HG03025 (cell line): ENCODE measurements around the gene EXD3.

Experiments
- ATAC-seq: cut with Tn5 transposase; IDR thresholded peaks from one replicate; pipeline ENCODE4 v1.9.1; 2021; ENCODE audit warnings: mild to moderate bottlenecking, moderate library complexity; ENCODE audit not compliant: unreplicated experiment, low FRiP score

Gene EXD3

DNA sequence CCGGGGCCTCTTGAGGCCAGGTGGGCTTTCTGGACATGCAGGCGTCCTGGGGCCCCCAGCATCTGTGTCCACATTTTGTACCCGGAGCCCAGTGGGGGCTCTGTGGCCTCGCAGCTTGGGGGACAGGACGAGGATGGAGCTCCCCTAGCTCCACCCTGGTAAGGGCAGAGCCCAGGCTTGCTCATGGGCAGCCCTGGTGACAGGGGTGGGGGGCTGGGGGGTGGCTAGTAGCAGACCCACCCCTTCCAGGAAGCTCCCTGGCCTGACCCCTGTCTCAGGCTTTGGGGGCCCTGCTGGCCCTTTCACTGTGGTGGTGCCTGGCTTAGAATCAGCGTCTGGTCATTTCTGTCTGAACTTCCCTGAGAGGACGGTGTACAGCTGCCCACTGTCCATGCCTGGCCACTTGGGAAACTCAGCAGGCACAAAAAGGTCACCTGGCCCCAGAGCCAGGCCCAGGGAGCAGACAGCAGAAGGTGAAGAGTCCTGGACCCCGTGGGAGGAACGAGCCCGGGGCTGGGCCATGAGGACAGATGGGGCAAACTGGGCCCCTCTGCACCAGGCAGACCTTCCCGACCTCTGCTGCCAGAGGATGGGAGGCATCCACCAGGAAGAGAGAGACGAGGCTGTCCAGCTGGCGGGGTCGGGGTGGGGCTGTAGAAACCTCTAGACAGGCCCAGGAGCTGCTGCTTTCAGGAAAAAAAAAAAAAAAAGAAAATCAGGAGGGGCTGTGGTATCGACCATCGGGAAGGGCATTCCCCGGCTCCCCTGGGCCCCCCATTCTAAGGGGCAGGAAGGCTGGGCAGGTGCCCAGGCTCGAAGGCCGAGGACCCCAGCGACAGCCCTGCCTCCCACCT lies 52.8 kb downstream of the EXD3 start:
- ATAC-seq: no peak

DNA sequence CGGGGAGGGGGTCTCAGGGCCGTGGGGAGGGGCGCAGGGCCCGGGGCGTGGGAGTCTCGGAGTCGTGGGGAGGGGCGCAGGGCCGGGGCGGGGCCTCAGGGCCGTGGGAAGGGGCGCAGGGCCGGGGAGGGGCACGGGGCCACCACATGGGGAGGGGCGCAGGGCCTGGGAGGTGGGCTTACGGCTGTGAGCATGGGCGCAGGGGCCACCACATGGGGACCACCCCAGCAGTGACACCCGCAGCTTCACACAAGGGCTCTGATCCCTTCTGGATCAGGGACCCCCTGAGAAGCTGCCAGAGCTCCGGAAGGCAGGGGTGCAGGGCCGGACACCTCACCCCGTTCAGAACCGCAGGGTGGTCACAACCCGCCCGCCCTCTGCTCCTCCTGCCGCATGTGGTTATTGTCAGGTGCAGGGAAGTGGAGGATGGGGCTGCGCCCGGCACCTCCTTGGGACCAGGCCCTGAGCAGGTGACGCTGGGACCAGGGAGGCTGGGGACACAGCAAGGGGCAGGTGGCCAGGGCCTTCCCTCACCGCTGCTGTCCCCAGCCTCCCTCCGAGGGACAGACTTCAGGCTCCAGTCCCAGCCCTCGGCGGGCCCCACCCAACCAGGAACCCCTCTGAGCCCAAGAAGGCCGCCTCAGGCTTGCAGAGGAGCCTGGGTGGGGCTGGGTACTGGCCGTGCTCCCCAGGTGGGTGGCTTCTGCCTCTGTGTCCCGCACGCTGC lies 53.7 kb downstream of the EXD3 start:
- no peak for ATAC-seq

GRCh38 chr9:137368431-137369035 lies 54.4 kb downstream of the EXD3 start:
- ATAC-seq: no peak

DNA sequence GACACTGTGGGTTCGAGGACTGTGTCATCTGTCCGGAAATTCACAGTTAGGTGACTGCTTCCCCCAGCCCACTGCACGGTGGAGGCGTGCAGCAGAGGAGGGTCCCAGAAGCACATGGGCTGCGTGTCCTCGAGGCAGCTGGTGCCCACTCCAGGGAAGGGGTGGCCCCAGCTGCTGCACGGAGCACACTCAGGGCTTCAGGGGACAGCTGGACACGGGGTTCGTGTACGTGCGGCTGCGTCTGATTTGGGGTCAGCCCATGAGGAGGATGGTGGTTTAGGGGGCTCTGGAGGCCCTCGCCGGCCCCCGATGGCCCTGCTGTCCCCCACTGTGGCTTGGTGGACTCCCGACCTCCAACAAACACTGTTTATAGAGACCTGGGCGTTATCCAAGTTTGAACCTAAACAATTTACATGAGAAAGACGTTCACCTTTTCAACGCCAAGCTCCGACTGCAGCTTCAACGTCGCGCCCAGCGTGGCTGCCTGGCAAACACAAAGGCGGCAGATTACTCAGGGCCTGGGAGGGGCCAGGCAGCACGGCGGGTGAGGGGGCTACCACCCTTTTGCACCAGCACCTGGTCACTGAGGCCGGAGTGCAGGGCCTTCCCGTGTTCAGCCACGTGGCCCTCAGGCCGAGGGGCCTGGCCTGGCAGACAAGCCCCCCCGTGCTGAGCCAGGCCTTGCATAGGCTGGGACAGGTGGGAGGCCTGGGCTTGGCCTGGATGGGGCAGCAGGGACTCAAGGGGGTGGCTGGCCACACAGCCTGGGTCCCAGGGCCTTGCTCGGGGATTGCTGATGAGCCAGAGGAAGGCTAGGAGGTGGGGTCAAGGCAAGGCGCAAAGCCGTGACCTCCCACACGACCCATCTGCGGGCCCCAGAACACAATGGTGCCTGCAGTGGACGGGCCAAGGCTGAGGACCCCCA lies 55.2 kb downstream of the EXD3 start:
- ATAC-seq: no peak

DNA sequence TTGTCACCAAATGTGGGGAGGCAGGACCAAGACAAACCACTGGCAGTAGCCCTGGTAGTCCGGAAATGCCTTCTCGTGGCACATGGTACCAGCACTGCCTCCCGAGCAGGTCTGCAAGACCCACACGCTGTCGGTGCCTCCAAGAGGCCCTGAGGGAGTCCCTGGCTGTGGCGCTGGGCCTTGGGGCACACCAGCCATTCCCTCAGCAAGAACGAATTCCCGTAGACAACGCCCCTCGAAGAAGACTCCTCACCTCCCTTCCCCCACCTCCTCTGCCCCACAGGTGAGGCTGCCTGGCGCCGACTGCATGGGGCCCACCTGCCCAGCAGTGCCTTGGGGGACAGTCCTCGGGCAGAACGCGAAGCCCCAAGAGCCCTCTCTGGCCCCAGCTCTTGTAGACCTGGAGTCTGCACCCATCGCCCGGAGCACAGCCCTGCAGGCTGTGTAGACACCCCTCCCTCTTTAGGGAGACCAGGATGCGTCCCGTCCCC lies 56.0 kb downstream of the EXD3 start:
- no peak for ATAC-seq

GRCh38 chr9:137366445-137366810 lies 56.5 kb downstream of the EXD3 start:
- no peak for ATAC-seq

- no peak for ATAC-seq
These were observed 57.2 kb downstream of the EXD3 start for GRCh38 chr9:137365552-137366444.

DNA sequence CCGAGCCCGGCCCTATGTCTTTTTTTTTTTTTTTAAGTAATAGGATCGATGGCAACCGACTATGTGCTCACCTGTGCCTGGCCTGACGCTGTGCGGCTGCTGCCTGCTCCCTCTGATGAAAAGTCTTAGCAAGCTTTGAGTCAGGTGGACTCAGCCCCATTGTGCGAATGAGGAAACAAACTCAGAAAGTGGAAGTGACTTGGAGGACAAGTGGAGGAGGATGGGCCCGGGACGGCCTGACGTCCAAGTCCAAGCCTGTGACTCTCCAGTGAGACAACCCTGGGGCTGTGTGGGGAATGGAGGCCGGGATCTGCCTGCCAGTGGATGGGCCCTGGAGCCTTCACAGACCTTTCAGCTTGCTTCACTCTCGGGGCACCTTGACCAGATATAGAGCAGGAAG lies 57.9 kb downstream of the EXD3 start:
- ATAC-seq: no peak

- no peak for ATAC-seq
These were observed 63.1 kb downstream of the EXD3 start for GRCh38 chr9:137359850-137360249.

DNA sequence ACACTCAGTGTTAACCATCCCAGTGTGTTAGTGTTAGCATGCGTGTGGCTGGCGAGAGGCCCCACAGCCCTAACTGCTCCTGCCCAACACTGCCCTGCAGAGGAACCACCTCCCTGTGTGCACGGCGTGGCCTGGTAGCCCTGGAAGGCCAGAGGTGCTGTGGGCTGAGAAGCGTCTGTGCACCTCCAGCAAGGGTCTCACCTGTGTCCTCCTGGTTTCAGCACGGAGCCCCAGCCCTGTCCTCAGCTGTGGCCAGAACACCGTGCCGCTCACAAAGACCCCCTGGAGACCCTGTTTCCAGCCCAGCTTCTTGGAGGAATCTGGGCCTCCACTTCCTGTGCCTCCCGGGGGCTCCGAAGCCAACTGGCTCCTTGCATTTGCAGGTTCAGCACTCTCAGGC lies 64.8 kb downstream of the EXD3 start:
- no peak for ATAC-seq

DNA sequence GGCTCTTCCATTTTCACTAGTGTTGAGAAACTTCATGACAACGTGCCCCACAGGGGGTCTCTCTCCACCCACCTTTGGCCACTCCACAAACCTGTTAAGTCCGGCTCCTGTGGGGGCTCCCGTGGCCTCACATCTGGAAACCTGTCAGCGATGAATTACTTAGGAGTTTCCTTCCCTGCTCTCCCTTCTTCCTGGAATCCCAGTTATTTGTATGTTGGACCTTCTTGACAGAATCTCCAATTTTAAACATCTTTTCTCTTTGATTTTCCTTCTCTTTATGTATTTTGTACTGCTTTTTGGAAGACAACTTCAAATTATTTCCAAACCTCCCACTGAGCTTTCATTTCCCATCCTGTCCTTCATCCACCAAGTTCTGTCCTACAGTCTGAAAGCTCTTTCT lies 65.8 kb downstream of the EXD3 start:
- no peak for ATAC-seq

DNA sequence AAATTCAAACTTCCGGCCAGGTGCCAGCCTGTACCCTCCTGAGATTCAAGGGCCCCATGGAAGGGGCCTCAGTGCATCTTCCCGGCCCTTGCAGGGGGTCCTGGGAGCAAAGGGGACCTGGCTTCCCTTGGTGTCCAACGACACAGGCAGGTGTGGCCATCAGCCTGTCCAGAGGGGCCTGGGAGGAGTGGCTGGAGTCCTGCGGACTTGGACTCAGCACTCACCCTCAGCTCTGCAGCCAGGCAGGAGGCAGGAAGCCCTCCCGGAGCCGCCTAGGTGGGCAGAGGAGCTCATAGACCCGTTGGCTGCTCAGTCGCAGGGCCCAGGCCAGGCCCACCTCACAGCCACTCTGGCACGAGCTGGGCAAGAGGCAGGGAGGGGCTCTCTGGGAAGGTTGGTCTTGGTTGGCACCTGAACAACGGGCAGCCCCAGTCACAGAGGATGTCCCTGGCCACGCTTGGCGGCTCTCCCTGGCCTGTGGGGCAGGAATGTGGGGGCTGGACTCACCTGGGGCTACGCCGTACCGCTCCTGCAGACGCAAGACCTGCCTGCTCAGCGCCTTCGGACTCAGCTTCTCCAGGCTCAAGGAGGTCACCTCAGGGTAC lies 67.1 kb downstream of the EXD3 start:
- no peak for ATAC-seq

DNA sequence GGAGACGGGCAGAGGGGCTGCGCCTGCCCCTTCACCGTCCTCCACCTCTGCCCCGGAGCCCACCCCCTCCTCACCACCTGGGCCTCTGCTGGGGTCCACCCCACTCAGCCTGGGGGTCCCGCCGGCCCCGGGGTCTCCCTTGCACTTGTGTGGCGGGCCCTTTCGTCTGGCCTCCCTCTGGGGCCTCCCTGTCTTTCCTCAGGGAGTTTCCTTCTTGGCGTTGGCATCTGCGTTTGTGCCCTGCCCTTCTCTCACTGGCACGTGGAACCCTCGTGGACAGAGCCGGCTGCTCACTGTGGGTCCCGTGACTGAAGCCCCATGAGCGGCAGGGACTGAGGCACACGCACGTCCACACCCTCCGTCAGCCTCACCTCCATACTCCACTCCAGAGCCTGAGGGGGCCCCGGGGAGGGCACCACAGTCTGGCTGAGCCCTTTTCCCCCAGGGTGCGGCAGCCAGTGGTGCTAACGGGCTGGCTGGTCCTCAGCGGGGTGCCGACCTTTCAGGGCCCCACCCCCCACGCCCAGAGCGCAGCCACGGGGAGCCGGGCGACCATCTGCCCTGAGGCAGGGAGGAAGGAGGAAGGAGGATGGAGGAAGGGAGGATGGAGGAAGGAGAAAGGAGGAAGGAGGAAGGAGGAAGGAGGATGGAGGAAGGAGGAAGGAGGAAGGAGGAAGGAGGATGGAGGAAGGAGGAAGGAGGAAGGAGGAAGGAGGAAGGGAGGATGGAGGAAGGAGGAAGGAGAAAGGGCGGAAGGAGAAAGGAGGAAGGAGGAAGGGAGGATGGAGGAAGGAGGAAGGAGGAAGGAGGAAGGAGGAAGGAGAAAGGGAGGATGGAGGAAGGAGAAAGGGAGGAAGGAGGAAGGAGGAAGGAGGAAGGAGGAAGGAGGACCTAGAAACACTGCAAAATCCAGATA lies 67.9 kb downstream of the EXD3 start:
- no peak for ATAC-seq

GRCh38 chr9:137354153-137354844 lies 68.7 kb downstream of the EXD3 start:
- ATAC-seq: no peak

DNA sequence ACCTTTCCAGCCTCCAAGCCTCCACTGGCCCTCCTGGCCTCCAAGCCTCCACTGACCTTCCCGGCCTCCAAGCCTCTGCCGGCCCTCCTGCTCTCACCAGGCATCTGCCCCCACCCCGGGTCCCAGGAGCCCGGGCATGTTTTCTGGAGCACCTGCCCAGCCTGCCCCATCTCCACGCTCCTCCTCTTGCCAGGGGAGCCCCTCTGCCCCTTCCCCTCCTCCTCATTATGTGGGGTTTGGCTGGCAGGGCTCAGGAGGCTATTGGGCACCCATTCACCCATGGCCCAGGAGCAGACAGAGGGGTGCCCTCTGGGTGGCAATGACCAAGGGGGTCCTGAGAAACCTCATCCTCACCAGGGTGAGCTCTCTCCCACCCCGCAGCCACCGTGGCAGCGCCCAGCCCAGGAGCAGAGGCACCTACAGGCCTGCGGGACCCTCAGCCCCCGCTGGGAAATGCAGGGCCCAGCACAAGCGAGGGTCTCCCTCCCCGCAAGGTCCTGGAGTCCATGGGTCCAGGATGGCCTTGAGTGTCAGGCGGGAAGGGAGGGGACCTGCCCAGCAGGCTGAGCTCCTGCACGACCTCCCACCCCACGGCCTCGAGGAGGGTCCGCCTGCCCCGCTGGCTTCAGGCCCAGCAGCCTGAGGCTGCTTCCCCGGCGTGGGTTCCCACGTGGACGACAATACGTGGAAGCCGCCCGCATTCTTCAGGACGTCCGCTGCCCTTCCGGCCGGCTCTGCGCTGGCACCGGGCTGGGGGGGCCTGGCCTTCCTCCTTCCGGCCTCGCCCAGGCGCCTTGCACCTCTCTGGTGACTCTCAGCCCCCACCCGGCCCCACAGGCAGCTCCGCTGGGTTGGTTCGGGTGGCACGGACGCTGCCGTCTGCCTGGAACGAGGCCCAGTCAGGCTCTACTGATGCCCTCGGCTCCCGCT lies 69.5 kb downstream of the EXD3 start:
- no peak for ATAC-seq

- no peak for ATAC-seq
These were observed 70.3 kb downstream of the EXD3 start for GRCh38 chr9:137352511-137353222.
